Measurements from ENCODE around the gene WFDC1.
"Not testable (repeated sequence)": the region's sequence is repeated elsewhere in the genome, so short reads cannot be mapped to it uniquely, and the experiment has no call there.

Gene WFDC1

GRCh38 chr16:84334482-84334881, 39.8 kb downstream of the WFDC1 start:
- DNase-seq (ENCODE audit: low read depth) = no peak
- no peak overlapping the region for H3K4me3 ChIP-seq (ENCODE audit: low read depth, low read length)
- no peak for TF ChIP-seq CTCF (IDR thresholded peaks at IDR 0.05; ENCODE audit: control insufficient read depth, extremely low read depth, insufficient read depth)

GRCh38 chr16:84337236-84337635, 42.6 kb downstream of the WFDC1 start:
- not testable (repeated sequence) for DNase-seq (ENCODE audit: low read depth); H3K4me3 ChIP-seq (ENCODE audit: low read depth, low read length)

- no peak for TF ChIP-seq CTCF (IDR thresholded peaks at IDR 0.05; ENCODE audit: control insufficient read depth, extremely low read depth, insufficient read depth)
- no peak for DNase-seq (ENCODE audit: low read depth)
- H3K4me3 ChIP-seq (ENCODE audit: low read depth, low read length) = no peak overlapping the region
Observed at GRCh38 chr16:84339311-84339710, 44.6 kb downstream of the WFDC1 start.

DNA sequence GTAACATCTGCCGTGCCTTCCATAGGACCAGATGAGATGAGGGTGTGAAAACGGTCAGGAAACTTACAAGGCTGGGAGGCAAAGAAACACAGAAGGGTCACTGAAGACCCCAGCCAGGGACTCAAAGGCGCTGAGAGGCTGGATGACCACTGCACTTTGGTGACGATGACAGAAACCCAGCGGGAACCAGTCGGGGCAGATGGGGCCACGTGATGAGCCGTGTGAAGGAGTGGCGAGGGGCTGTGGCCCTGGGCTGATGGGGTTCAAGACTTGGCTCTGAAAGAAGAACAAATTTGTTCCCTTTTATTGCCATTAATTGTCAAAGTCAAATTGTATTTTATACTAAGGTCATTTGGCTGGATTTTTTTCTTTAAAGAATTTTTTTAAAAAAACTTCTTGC, 45.1 kb downstream of the WFDC1 start:
- DNase-seq (ENCODE audit: low read depth) = no peak
- no peak for TF ChIP-seq CTCF (IDR thresholded peaks at IDR 0.05; ENCODE audit: control insufficient read depth, extremely low read depth, insufficient read depth)
- H3K4me3 ChIP-seq (ENCODE audit: low read depth, low read length) = no peak overlapping the region

GRCh38 chr16:84340325-84341040, 45.8 kb downstream of the WFDC1 start:
- peak; percentile 45 for DNase-seq (ENCODE audit: low read depth)
- TF ChIP-seq CTCF (IDR thresholded peaks at IDR 0.05; ENCODE audit: control insufficient read depth, extremely low read depth, insufficient read depth) = peak; percentile 34
- H3K4me3 ChIP-seq (ENCODE audit: low read depth, low read length) = no peak overlapping the region

DNA sequence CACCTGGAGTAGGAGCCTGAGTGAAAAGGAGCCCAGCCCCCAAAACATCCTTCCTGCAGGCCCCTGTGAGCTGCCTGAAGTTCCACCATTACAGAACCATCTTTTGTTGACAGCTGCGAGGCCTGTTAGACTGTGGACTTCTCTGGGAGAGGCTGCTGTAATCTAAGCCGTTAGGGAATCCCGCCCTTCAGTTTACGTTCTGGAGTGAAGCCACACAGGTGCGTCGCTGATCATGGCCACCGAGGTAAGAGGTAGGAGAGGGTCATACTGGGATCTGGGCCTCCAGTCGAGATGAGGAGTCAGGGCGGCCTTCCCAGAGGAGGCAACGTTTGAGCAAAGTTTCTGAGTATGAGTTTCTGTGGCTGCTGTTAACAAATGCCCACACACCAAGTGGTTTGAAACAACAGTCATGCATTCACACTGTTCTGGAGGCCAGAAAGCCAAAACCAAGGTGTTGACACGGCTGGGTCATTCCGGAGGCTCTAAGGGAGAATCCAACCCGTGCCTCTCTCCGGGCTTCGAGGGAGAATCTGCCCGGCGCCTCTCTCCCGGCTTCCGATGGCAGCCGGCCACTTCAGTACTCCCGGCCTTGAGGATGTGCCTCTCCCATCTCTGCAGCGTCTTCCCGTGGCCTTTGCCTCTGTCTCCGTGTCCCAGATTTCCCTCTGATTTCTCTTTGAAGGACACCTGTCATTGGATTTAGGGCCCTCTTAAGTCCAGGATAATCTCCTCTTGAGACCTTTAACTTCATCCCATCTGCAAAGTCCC, 47.0 kb downstream of the WFDC1 start:
- TF ChIP-seq CTCF (IDR thresholded peaks at IDR 0.05; ENCODE audit: control insufficient read depth, extremely low read depth, insufficient read depth) = no peak

GRCh38 chr16:84343800-84344199, 49.1 kb downstream of the WFDC1 start:
- not testable (repeated sequence) for H3K4me3 ChIP-seq (ENCODE audit: low read depth, low read length)

More for the DNA sequence above, 47.0 kb downstream of the WFDC1 start:
- H3K4me3 ChIP-seq (ENCODE audit: low read depth, low read length) = no peak overlapping the region
- no peak for DNase-seq (ENCODE audit: low read depth)

DNA sequence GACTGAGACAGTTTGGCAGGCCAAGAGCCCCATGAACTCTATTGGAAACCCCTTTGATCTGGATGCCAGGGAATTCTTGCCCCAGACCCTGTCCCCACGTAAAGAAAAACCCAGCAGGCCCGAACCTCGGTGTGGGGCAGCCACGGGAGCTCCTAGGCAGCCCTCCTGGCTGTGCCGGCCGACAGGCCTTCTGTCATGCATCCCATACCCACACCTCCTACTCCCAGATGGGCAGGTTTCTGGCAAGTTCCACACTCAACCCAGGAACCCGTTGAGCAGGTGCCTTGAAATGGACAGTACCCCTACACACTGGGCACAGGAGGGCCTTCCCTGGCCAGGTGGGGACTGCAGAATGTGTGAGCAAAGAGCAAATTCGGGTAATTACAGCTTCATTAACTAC, 50.1 kb downstream of the WFDC1 start:
- no peak for DNase-seq (ENCODE audit: low read depth)
- H3K4me3 ChIP-seq (ENCODE audit: low read depth, low read length) = no peak overlapping the region
- no peak for TF ChIP-seq CTCF (IDR thresholded peaks at IDR 0.05; ENCODE audit: control insufficient read depth, extremely low read depth, insufficient read depth)

More at GRCh38 chr16:84343800-84344199, 49.1 kb downstream of the WFDC1 start:
- DNase-seq (ENCODE audit: low read depth) = not testable (repeated sequence)
